Esophagus squamous epithelium (tissue), 4 donors: Measurements from ENCODE around the gene CD40.

ENCODE experiments used
- CTCF ChIP-seq, 6 experiments: fragments of 450-650 bp in 4 of 6; fragments of 200-600 bp in 2 of 6; sonication (generic) in 2 of 6; IDR thresholded peaks; one replicate each; pipeline ENCODE4 v1.5.1; 2016 to 2019; ENCODE audit warnings: antibody characterized with exemption in 6 of 6, mild to moderate bottlenecking in 4 of 6, moderate library complexity in 4 of 6
- POLR2A ChIP-seq, 4 donors: fragments of 450-650 bp; IDR thresholded peaks; one replicate each; pipeline ENCODE4 v1.6.1; 2017; ENCODE audit warnings: antibody characterized with exemption in 4 of 4, mild to moderate bottlenecking in 4 of 4, moderate library complexity in 3 of 4

GRCh38 chr20:46164254-46164653, 46.1 kb downstream of the CD40 start:
- TF ChIP-seq CTCF (IDR thresholded peaks at IDR 0.05), result no peak
- no peak for TF ChIP-seq POLR2A (IDR thresholded peaks at IDR 0.05)
